SK-N-SH treated with all-trans-retinoic acid at 6 μM for 48 hours (cell line): ENCODE measurements around the gene LRP5.

Experiments used
- ARNTL ChIP-seq: fragments of 450-650 bp; formaldehyde crosslinking; IDR thresholded peaks from 2 replicates; pipeline ENCODE4 v1.5.0; 2020; ENCODE audit warnings: low read depth, mild to moderate bottlenecking, moderate library complexity, borderline replicate concordance
- ESRRG ChIP-seq: fragments of 250-450 bp; sonication (Bioruptor Pico); IDR thresholded peaks from 2 replicates; pipeline ENCODE4 v1.6.1; 2021; ENCODE audit warnings: mild to moderate bottlenecking
- RARB ChIP-seq: fragments of 250-450 bp; sonication (Bioruptor Pico); IDR thresholded peaks from 2 replicates; pipeline ENCODE4 v1.8.0; 2021; ENCODE audit warnings: mild to moderate bottlenecking, moderate library complexity
- ZC3H10 ChIP-seq: fragments of 250-450 bp; sonication (Bioruptor Pico); IDR thresholded peaks from 2 replicates; pipeline ENCODE4 v1.5.1; 2021; ENCODE audit warnings: mild to moderate bottlenecking, moderate library complexity
- ZFP3 ChIP-seq: fragments of 250-450 bp; sonication (Bioruptor Pico); IDR thresholded peaks from 2 replicates; pipeline ENCODE4 v1.5.0; 2020; ENCODE audit warnings: mild to moderate bottlenecking, moderate library complexity

GRCh38 chr11:68315171-68315920, 3.0 kb downstream of the LRP5 start:
- TF ChIP-seq ARNTL (CRISPR knock-in tag) (no peak), ZC3H10 (no peak), ESRRG (CRISPR knock-in tag) (no peak), ZFP3 (CRISPR knock-in tag) (peak; percentile 88), RARB (CRISPR knock-in tag) (no peak)
